ENCODE data around the gene TAOK3.

GRCh38 chr12:118342090-118342489 is 30.6 kb downstream of the TAOK3 start:
- TF ChIP-seq CTCF (IDR thresholded peaks at IDR 0.05), result no peak
- TF ChIP-seq EZH2 (IDR thresholded peaks at IDR 0.05), result no peak
- TF ChIP-seq EZH2phosphoT487 (IDR thresholded peaks at IDR 0.05), result no peak
